ENCODE results near the gene TAP2.

Gene TAP2

DNA sequence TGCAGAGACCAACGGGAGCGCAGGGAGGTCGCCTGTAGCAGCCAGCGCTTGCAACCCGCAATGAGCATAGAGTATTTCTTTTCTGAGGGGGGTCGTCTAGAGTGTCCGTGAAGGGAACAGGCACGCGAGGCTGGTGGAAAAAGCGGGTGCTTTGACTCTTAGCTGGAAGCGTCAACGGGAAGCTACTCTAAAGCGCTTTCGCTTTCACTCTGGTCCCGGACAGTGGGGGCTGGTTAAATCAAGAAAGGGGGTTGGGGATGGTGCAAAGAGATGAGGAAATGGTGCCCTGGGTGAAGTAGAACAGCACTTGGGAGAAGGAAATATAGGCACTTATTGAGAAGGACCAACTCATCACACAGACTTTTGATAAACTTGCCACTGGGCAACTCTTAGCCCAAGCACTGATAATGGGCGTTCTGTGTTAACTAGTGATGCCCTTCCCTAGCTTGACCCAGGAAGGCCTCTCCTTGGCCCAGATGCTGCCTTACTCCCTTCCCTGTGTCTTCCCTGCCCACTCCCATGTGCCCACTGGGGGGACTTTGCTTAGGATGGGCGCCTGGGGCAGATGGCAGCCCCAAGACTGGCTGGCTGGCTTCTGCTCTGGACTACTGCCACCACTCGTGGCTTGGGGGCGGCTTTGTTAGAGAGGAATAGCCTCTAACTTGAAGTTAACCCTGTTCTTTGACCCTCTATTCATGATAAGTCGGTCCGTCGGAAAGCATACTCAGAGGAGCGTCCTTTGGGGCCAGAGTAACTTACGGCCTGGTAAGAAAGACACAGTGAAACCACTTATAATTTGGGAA is 16.0 kb upstream of the TAP2 start:
- no peak for DNase-seq (ENCODE audit: low spot score)

DNA sequence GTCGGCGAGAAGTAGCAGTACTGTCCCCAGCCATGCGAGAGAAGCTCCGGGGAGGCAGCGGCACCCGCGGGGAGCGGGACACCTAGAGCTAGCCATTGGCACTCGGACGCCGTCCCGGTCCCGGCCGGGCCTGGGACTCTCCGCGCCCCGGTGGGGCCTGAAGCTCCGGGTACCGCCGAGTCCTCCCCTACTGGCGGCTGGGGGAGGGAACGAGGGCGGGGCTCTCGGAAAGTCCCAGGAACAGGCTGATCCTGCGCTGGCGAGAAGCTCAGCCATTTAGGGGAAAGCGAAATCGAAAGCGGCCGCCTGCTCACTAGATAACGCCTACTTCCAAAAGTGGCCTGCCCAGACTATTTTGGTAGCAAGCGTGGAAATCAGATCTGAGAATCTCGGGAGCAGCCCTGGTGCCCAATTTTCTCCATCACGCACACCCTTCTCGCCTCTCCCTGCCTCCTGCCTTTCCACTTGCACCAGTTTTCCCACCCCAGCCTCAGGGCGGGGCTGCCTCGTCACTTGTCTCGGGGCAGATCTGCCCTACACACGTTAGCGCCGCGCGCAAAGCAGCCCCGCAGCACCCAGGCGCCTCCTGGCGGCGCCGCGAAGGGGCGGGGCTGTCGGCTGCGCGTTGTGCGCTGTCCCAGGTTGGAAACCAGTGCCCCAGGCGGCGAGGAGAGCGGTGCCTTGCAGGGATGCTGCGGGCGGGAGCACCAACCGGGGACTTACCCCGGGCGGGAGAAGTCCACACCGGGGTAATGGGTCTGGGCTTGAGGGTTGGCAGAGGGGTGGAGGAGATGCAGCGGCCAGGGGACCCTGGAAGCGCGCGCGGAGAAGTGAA is 15.2 kb upstream of the TAP2 start, which contains the start of the genes PSMB9 and TAP1:
Gene PSMB9, plus strand, starts transcription at position 652 of the 835 bp plus-strand sequence. Its CDS starts 38 bp downstream, at position 690.
Gene TAP1, minus strand, starts transcription at position 164 of the 835 bp plus-strand sequence. Its CDS starts 68 bp downstream, at position 96.
- peak; percentile 94 for DNase-seq (ENCODE audit: low spot score)

DNA sequence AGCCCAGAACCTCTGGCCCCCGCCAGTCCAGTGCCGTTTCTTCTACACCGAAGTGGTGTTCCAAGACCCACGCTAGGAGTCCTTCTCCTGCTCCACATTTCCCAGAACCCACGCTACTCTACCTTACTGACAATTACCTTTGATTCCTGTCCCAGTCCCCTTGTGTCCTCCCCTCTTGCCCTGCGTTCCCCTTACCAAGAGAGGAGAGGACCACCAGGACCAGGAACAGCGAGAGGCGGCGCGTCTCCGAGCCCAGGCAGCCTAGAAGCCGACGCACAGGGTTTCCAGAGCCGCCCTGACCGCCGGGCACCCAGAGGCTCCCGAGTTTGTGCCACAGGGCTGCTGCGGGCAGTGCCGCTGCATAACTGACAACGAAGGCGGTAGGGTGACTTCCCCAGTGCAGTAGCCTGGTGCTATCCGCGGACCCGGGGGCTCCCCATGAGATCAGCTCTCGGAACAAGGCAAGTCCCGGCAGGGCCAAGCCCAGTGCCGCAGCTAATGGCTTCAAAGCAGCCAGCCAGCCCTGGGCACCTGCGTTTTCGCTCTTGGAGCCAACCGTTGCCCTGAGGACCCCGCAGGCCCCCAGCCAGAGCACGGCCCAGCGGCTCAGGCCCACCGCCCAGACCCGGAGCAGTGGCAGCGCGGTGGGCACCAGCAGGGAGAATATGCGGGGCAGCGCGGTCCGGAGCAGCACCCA is 14.5 kb upstream of the TAP2 start:
- DNase-seq (ENCODE audit: low spot score): no peak

DNA sequence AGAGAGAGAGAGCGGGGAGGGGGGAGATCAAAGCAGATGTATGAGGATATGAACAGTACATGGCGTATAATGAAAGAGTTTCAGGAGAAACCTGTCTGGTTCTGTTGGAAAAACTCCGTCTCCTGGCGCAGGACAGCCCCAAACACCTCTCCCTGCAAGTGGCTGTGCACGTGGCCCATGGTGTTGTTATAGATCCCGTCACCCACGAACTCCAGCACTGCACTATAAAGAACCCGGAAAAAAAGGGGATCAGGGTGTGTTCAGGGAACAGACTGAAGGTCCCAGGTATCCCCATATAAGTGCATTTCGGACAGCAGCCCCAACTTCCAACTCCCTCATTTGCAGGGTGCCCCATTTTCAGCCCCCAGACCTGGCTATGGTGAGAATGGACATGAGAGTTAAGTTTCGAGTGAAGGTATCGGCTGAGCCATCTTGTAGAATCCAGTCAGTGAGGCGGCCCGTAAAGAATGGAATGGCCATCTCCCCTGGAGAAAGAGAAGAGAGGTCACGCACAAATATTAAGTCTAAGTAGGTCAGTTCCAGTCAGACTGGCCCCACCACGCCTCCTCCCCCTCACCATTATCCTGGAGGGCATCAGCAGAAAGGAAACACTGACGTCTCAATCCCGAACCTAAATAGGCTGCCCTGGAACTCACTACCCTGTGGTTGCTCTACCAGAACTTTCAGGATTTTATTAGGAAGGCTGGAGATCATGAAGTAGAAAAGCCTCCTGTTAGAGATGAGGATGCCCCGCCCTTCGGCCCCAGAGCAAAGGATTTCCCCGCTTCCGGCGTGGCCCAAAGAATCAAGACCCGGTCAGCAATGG is 13.7 kb upstream of the TAP2 start:
- no peak for DNase-seq (ENCODE audit: low spot score)

DNA sequence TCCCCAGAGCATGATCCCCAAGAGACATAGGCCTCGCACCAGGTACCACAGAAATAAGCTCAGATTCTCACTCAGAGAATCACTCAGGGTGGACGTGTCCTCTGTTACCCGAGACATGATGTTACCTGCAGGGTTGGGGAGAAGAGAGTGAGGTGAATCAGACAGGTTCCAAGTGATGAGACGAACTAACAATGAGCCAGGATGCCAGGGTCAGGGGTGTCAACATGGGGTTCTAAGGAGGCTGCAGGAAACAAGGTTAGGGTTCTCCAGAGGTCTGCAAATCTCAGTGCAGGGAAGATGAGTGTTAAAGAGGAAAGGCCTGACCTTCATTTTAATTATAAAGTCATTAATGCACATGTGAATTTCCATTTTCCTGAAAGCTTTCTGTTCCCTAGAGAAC is 12.5 kb upstream of the TAP2 start:
- DNase-seq (ENCODE audit: low spot score): no peak

DNA sequence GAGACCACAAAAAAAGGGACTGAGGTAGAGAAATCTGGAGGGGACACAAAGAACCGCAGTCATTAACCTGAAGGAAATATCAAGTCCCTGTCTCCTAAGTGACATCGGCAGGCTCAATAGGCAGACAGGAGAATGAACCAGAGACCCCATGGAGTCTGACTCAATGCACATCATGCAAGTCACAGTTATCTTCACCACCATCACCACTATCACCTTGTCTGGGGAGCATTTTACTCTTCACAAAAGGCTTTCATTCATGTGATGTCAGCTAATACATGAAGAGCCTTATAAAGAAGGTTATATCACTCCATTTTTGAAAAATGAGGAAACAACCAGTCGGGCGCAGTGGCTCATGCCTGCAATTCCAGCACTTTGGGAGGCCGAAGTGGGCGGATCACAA is 10.6 kb upstream of the TAP2 start:
- DNase-seq (ENCODE audit: low spot score): no peak

DNA sequence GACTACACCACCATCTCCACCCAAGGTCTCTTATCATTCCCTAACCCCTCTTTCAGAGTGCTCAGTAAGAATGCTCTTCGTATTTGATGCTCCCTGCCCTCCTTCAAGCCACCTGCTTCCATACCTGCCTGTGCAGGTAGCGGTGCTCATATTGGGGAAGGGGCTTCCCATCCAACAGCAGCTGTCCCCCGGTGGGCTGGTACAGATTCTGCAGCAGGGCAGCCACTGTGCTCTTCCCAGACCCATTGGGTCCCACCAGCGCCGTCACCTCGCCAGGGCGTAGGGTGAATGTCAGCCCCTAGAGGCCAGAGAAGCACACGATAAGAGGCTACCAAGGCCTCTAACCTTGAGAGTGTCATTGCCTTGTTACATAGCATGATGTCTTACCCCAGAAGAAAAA is 9.3 kb upstream of the TAP2 start:
- no peak for DNase-seq (ENCODE audit: low spot score)

DNA sequence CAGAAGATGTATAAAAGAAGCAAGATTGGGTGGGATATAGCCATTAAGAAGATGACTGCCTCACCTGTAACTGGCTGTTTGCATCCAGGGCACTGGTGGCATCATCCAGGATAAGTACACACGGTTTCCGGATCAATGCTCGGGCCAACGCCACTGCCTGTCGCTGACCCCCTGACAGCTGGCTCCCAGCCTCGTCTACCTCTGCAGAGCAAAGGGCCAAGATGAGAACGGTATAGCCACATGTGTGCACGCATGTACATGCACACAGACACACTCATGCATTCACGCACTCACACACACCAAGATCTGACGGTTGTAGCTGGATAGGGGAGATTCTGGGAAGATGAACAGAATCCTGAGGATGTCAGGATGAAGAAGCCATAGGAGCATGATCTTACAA is 8.5 kb upstream of the TAP2 start:
- DNase-seq (ENCODE audit: low spot score): no peak

DNA sequence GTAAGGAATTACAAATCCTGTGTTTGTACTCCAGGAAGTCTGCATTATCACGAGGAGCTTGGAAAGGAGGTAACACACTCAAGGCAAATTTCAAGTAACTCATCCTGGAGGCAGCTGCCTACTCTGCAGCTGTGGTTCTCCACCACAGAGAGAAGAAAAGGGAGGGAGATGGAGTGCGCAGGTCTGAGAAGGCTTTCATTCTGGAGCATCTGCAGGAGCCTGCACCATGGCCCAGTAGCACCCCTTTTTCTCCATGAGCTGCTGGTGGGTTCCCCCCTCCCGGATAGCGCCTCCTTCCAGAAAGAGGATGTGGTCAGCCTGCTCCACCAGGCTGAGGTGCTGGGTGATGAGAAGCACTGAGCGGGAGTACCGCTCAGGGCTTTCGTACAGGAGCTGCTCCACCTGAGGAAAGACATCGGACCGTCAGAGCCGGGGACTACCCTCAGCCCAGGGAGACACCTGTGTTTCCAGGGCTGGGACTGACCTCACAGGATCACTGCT is 6.9 kb upstream of the TAP2 start:
- DNase-seq (ENCODE audit: low spot score): no peak

DNA sequence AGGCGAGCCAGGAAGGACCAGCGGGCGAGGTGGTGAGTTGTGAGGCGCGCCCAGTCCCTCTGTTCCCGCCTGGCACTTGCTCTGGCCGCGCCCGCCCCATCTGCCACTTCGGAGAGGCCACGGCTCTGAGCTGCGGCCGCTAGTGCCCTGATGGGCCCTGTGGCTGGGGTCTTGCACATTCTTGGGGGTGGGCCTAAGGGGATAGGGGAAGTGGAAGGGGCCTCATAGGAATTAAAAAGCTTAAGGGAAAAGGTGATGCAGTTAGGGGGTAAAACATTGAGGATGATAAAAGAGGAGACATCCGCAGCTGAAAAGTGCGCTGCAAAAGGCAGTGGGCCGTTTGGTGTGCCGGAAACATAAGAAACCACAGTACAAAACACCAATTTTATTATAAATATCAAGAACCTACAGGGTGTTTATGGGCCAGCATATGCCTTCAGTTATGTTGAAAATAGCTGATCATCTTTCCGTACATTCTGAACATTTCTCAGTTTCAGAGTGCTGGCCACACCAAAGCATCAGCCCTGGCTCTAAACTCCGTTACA is 6.4 kb upstream of the TAP2 start:
- DNase-seq (ENCODE audit: low spot score): no peak

DNA sequence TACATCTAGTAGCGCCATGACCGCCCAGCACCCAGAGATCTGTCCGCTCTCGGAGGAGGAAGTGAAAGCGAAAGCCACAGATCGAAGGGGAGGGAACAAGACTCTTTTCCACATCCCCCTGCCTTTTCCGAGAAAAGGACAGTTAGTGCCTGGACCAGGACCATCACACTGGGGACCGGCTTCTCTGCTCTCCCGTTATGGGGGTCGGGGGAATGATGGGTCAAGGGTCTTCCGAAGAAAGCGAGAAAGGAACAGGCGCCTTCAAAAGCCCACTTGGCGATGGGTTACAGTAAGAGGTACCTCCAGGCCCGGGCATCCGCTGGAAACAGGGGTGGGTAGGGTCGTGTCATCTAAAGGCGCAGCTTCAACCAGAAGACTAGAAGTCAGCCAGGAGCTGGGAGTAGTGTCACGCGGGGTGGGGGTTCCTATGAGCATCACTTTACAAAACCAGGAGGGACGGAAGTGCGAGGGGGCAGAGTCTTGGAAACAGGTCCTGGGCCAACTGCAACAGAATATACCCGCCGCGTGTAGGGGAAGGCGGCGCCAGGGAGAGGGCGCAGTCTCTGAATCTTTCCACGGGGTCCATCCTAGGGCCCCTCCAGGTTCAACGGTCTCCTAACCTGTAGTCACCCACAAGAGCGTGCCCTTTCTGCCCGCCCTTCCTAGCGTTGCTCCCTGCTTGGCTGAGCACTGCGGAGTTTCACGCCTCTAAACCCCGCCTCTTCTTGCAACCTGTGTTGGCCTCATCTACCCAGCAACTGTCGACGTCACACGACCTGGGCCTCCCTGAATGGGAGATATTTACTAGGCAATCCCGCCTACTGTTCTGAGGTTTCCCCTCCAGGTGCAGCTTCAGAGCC is 5.7 kb upstream of the TAP2 start, which contains the start of gene PSMB8:
Gene PSMB8, minus strand, starts transcription at position 69 of the 860 bp plus-strand sequence. Its CDS starts 51 bp downstream, at position 18.
- DNase-seq (ENCODE audit: low spot score): peak; percentile 93

DNA sequence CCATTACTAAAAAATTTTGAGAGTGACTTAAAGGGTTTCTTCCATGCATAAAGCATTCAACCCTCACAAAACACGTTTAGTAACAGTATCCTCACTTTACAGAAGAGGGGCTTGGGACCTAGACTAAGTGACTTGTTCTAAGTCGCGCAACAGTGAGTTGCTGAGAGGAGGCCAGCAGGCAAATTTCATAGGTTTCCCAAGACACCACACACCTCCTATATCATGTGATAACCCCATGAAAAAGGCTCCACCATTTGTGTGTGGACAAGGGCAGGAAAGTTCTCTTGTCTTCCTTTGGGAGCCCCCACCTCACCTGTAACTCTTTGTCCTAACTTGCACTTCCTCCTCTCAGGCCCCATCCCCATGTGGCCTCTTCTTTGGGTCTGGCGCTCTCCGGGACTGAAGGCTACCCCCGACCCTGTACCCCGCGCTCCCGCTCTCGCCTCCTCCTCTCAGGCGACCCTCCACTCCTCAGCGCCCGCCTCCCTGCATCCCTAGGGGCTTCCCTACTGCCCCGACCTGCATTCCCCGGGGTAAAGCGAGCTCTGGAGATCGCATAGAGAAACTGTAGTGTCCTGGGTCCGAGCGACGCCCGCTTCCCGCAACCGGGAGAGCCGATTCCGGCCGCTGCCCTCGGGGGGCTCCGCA is 4.9 kb upstream of the TAP2 start:
- no peak for DNase-seq (ENCODE audit: low spot score)

DNA sequence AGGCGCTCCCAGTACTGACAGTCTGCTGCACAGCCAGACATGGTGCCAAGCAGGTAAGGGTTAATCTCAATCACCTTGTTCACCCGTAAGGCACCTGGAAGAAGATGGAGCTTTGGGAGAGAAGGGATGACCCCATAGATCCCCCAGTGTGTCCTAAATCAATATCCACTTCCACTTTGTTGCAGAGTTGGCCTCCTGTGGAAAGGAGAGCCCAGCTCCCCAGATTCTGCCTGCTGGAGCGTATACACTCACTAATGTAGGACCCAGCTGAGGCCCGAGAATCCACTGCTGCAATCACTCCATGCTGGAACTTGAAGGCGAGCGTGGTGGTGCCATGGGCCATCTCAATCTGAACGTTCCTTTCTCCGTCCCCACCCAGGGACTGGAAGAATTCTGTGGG is 4.2 kb upstream of the TAP2 start:
- DNase-seq (ENCODE audit: low spot score): no peak

DNA sequence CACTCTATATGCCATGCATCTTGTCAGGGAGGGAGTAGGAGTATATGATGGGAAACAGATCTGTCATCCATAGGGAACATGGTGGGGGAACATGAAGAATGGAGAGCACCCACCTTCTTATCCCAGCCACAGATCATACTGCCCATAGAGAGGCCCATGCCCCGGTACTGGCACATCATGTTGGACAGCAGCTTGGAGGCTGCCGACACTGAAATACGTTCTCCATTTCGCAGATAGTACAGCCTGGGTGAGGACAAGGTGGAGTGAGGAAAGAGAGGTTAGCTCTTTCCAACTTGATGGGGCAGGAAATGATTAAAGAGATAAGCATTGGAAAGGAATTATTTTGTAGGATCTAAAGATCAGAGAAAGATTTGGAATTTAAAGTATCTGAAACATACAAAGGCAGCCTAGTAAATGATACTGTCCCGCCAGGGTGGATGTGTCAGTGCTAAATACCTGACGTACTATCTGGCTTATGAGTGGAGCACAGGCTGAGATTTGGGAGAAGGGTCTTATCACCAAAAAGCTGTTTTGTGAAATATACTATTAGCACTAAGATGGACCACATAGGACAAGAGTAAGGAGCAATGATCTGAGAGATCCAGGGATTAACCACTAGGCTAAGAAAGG is 3.6 kb upstream of the TAP2 start:
- no peak for DNase-seq (ENCODE audit: low spot score)

DNA sequence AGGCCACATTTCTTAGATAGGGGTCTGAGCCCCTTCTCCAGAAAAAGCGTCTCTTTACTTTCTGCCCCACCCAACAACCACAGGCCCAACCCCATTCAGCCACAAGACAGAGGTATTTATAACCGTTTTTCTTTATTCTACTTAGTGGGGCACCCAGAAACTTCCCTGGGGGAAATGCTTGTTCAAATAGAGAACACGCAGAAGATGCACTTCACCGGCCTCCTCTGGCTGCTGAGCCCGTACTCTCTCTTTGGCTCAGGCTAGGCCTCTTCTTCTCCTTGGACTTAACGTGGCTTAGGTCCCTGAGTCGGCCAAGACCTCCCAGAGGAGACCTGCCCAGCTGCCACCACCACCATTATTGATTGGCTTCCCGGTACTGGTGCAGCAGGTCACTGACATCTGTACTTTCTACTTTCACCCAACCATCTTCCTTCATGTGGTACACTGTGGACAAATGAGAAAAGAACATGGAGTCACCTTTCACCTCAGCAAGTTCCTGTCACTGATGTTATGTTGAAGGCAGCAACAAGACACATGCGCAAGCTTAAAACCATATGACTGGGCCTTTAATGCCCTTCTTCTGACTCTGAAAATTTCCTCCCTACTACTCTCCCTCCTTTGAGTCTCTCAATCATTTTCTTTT is 2.2 kb upstream of the TAP2 start:
- no peak for DNase-seq (ENCODE audit: low spot score)

DNA sequence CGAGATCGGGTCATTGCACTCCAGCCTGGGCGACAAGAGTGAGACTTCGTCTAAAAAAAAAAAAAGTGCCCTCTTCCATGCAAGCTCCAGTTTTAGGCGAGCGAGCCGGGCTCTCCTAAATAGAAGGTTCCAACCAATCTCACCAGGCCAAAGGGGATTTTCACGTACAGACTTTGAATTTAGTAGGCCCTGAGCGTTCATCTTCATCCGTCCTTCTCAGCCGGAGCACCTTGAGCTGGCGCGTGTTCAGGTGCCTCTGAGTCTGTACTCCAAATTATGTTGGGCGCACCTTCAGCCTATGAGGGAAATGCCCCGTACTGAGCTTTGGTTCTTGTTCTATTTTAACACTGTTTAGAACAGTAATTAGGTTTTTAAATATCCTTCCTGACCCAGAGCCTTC is 817 bp upstream of the TAP2 start:
- DNase-seq (ENCODE audit: low spot score): no peak

DNA sequence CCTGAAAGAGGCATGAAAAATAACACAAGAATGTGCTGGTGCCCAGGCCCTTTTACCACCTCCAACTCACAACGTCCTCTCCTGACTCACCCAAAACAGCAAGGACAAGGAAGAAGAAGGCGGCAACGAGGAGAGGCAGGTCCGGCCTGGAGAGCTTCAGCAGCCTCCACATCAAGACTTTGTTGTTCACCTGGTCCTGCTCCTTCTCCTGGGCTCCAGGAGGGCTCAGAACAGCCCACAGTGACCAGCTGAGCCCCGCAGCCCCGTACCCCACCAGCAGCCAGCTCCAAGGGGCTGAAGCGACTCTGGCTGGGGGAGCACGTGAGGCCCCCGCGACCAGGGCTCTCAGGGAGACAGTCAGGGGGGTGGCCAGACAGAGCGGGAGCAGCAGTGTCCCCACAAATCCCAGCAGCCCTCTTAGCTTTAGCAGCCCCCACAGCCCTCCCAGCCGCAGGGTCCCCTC is 857 bp downstream of the TAP2 start:
- no peak for DNase-seq (ENCODE audit: low spot score)

DNA sequence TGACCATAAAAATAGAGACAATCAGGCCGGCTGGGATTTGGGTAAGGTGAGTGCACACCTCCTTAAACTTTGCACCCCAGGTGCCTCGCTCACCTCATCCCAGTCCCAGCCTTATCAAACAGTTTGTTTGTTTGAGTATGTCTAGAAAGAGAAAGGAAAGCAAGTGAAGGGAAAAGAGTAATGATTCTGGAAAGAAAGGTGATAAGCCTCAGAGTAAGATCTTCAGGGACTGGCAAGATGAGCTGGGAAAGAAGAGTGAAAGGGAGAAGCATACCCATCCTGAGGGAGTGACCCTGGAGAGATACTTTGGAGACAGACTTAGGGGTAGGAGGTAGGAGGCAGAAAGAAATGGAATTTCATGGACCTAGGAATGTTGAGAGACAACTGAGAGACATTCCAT is 1.7 kb downstream of the TAP2 start:
- no peak for DNase-seq (ENCODE audit: low spot score)
